GM19452 (cell line): ENCODE results near the gene PGM2.

Source experiments
- ATAC-seq: cut with Tn5 transposase; IDR thresholded peaks from one replicate; pipeline ENCODE4 v1.9.1; 2021; ENCODE audit not compliant: unreplicated experiment

PGM2 gene

DNA sequence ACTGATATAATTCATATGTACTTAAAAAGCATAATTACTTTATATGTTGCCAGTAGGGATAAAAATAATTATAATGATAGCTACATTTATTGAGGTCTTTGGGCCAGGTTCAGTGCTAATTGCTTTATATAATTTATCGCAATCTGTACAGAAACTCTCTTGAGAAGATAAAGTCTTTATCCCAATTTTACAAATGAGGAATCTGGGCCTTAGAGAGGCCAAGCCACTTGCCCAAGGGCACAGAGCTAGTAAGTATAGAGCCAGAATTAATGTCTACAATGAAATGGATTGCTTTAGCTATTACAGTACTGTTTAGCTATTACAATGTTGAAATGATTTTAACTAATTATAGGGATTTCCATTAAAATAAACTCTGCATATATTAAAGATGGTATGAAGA lies 33.8 kb downstream of the PGM2 start:
- ATAC-seq: no peak

DNA sequence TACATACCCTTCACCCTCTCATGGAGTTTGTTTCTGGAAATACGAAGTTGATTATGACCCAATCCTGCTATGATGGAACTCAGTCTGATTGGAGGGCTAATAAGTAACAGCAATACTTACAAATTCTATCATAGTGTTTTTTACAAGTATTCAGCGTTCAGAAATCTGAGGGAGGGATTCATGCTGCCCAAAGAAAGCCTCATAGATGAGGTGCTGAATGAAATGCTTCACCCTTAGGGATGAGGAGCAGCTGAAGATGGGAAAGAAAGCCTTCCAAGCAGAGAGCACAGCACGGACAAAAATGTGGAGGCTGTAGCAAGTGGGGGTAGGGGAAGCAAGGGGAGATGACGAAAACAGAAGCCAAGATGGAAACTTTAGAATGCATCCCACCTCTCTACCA lies 36.5 kb downstream of the PGM2 start:
- no peak for ATAC-seq

DNA sequence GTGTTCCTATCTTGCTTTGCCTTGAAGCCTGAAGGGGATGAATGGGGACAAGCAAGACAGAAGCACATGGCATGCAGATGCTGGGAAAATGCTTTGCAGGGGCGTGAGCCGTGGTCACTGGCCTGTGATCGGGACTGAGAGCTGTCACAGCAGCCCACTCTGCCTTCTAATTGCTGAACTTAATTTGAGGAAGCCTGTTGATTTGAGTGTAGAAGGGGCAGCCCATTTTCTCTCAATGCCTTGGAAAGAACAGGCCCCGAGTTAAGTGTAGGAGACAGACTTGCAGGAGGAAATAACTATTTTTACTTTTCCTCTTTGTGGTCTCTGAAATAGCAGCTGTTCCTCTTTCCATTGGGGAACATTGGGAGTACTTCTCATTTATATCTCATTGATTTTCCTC lies 38.3 kb downstream of the PGM2 start:
- no peak for ATAC-seq

DNA sequence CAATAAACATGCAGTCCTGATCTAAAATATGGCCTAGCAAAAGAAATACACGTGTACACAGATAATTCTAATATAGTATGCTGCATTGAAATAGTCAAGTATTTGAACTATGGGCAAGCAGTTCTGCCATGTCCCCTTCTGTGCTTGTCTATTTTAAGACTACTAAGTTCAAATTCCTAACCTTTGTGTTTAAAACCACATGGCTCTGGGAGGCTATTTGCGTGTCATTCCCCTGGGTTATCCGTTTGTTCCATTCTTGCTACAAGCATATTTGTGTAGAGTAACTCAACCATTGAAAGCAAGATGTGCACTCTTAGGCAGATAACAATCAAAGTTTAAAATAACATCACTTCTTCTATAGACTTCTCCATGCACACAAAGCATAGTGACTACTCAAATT lies 39.0 kb downstream of the PGM2 start:
- ATAC-seq: no peak

DNA sequence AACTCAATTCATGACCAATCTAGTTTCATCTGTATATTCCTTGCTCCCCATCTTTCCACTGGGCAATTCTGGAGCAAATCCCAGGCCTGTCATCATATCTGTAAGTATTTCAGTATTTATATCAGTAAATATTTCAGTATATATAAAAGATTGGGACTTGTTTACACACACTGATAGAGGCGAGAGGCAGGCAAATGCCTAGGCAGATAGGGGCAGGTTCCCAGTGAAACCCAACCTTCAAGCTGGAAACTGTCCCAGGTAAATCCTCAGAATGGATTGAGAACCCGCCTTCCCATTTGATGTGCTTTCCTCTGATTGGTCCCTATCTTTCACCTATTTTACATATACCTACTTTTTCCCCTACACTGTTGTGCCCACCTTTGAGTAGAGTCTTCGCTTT lies 40.6 kb downstream of the PGM2 start:
- ATAC-seq: no peak

DNA sequence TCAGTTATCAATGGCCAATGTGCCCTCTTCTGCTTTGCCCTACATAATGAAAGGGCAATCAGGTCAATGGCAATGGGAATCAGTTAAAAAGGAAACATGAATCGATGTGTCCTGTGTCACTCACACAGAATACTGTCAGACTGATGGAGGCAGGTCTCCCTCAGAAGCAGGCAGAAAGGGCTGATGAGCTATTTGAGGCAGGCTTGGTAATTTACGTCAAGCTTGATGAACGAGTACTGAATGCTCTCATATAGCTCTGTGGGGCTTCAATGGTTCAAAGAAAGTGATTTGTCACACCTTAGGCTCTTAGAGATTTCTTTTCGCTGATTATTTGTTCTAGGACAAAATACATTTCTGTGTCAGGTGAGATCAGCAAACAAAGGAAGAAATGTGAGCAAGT lies 41.8 kb downstream of the PGM2 start:
- ATAC-seq: no peak

DNA sequence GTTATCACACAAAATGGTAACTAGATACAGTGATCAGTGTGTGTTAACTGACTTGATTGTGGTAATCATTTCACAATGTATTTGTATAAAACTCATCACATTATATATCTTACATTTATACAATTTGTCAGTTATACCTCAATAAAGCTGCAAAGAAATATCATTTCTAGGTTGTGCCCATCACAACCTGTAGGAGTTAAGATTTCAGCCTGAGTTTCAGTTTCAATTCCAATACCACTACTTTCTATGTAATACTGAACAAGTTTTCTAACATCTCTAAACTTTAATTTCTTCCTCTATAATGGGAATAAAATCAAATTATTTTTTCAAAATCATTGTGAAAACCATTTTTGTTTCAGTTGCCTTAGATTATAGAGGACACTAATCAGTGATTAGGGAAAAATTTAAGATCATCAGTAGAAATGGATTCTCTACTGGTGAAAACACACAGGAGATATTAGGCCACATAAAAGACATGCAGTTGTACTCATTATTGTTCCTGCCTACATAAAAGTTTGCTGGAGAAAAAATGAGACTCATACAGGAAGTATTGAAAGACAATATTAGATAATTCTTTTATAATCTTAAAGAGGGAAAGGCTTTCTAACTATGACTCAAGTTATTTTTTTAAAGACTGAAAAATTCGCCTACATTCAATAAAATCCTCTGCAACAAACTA lies 46.0 kb downstream of the PGM2 start:
- ATAC-seq: no peak

DNA sequence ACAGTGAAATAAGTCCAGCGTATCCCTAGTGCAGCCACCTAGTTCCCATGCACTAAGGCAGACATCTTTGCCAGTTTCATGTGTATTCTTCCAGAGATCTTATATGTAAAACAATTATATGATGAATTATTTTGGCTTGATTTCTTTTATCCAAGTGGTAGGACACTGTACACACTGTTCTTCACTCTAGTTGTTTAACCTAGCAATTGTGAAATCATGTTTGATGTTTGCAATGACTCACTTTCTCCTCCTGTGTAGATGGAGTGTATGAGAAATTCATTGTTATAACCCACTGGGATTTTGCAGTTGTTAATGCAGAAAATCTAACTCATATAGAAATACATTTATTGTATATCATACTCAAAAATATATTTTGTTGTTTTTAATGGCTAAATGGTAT lies 46.9 kb downstream of the PGM2 start:
- ATAC-seq: no peak

DNA sequence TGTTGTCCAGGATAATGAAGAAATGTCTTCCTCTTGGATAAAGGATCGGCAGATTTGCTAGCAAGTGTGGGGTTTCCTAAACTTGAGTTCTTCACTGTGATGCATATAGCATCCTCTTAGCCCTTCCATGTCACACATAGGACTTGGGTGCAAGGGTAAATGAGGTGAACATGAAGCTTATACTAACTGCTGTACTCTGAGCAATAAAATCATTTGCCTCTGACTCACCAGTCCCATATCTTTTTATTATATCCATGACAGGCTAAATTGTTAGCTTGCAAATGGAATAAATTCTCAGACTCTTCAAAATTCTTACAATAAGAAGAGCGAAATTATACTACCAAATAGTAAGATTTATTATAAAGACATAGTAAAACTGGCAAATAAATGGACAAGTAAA lies 49.7 kb downstream of the PGM2 start:
- no peak for ATAC-seq

DNA sequence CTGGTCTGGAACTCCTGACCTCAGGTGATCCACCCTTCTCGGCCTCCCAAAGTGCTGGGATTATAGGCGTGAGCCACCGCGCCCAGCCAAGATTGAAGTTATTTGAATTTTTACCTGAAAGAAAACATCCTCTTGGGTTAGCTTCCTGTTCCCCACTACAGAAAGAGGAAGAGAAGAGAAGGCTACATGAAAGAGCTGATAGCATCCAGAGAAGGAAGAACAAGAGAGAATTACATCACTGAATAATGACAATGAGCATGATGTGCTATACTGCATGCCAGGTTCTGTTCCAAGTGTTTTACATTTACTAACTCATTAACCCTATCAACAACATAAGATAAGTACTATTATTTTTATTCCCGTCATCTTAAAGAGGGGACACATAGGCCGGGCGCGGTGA lies 52.9 kb downstream of the PGM2 start:
- ATAC-seq: no peak

DNA sequence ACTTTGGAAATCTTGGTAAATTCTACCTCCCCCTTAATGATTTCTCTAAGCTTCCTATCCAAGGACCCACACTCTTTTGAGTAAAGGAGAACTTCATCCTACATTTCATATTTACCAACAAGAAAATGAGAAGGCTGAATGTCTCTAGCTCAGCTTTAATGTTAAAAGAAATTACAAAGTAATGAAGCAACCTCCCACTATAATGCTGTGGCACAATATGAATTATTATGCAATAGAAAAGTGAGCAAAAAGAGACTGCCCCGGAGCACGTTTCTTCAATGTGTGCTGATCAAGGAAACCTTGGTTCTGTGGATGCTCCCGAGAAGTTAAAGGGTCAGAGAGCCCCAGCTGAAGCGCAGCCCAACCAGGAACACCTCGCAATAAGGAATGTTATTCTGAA lies 55.3 kb downstream of the PGM2 start:
- ATAC-seq: no peak

DNA sequence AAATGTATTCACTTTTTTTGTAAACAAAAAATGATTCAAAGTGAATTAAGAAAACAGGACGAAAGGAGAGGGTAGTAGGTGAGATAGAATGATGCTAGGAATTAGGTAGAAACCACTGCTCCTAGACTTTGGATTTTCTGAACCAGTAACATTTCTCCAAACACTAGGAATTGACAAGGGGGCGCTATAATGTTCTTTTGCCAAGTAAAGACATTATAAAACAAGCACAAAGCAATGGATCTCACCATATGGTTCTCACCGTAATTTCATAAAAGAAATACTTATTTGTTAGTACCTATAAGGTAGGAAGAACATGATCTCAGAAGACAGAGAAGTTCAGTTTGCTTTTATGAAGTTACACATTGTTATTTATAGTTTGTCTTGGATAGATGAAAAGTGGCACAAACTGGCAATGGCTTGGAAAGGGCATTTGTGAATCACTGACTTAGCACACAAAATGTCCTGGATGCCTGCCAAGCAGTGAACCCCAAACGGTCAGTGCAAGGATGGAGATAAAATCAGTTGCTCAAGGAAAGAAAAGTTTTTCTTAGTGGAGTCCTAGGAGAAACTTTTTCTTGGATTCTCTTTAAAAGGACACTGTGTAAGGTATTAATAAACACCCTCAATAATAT lies 56.3 kb downstream of the PGM2 start:
- ATAC-seq: no peak

DNA sequence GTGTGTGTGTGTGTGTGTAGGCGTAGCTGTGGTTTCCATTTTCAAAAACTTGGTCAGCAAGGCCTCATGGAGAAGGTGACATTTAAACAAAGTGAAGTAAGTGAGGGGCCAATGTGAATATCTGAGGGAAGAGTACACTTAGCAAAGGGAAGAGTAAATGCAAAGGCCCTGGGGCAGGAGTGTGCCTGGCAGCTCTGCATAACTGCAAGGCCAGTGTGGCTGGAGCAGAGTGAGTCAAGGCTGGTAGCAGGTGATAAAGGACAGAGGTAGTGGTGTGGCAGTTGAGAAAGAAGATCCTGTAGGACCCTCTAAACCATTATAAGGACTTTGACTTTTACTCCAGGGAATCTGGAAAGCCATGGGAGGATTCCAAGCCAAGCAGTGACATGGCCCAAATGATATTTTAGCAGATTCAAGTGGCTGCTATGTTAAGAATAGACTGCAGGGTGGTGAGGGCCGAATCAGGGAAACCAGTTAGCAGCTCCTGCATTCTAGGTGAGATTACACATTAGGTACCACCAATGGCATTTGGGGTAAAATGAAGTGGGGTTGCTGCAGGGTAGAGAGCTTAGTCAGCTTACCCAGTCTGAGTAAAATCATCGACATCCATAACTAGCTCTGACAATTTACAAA lies 58.5 kb downstream of the PGM2 start:
- ATAC-seq: no peak

DNA sequence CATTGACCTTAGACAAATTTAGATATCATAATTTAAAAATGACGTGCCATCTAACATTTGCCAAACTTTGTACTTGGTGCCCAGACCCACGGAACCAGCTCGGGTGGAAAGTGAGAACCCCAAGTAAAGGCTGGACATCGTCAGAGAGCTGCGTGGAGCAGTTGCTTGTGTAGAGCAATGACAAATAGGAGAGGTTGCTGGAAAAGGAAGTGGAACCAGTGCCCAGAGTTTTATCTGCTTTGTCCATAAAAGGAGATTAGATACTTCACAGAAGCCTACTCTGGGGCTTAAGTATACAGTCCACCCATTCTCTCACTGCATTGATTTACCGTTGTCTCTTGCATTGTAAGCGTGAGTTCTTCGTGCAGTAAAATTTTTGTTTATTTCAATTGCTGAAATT lies 59.0 kb downstream of the PGM2 start:
- ATAC-seq: no peak

DNA sequence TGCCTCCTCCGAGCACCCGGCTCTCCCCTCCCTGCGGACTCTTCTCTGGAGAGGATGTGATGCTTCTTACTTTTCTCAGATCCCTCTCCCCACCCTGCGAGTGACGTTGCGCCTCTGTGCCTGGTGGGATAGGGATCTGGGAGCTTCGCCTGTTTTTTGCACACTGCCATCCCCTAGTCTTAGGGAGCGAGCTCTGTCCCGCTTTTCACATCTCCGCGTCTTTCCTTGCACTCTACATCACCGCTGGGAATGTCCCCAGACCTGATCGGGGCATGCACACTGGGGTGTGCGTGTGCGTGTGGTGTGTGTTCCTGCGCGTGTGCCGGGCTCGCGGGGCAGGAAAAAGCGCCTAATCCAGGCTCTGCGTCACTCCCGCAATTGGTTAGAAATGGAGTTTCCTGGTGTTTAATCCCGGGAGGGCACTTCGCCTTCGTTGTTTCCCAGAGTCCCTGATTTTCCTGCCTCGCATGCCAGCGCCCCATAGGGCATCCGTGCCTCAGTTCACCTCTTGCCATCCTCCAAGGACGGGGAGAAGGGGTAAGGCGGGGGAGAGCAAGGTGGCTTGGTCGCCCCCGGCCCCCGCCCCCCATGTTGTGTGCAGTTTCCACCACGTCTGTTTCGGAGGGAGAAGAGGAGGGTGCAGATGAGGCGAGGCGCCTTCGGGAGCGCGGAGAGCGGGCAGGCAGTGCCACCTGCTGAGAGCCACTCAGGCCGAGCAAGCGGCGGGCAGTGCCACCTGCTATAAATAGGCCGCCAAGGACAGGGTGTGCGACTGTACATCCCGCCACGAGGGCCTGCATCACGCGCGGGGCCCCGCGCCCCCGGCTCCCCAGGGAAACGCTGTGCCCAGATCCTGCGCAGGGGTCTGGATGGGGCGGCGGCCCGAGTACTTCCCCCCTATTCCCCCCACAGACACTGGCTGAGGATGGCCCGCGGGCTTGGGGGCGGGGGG lies 63.6 kb downstream of the PGM2 start:
- peak; percentile 1 for ATAC-seq

DNA sequence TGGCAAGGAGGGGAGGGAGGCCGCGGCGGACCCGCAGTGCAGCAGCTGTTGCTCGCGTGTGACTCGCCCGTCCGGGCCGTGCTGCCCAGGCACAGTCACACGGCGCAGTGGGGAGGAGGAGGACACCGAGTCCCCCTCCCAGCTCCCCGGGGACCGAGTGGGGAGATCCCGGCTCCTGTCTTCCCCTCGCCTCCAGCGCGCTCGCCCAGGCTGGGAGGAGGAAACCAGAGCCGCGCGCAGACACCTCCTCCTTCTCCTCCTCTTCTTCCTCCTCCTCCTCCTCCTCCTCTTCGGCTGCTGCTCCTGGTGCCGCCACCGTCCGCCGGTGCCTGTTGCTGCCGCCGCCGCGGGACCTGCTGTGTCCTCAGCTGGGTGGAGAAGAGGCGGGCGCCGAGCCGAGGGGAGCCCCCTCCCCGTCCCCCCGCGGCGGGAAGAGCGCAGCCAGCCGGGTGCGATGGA lies 64.3 kb downstream of the PGM2 start, which contains the start of gene TBC1D1:
TBC1D1 (plus strand) TSS at position 284 of the 459 bp plus-strand sequence. CDS start 11,012 bp downstream, outside the sequence.
- ATAC-seq: no peak

DNA sequence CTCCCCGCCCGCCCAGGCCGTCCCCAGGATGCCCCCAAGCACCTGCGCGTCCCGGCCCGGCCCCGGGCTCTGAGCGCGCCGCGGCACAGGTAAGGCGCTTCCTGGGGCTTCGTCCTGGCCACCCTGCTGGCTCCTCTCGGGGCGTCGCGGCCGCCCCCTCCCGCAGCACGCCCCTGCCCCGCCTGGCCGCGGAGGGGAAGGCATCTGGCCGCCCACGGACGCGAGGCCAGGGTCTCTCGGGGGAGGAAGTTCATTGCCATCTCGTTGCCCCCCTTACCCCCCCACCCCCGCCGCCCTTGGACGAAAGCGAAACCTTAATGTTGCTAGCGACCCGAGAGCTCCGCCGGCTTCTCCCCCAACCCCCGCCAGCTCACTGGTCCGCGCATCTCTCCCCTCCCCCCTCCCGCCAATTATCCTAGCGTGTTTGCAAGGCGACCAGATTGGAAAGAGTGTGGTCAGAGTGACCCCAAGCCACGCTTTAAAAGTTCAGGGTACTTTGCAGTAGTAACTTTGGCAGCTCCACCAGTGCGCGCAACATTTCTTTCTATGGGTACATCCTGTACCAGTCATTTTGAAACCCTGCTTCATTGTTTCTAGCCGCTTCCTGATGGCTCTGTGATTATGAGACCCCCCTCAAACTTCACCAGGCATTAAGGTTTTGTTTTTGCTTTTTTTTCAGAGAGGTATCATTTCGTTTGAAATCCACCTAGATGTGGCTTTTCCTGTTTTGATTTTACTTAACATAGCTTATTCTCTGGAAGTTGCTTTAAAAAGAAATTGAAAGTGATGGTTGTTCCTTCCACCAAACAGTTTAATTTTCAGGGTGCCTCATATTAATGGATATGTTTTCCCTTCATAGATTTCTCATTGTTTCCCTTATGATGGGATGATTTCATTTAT lies 65.0 kb downstream of the PGM2 start:
- ATAC-seq: peak; percentile 60

DNA sequence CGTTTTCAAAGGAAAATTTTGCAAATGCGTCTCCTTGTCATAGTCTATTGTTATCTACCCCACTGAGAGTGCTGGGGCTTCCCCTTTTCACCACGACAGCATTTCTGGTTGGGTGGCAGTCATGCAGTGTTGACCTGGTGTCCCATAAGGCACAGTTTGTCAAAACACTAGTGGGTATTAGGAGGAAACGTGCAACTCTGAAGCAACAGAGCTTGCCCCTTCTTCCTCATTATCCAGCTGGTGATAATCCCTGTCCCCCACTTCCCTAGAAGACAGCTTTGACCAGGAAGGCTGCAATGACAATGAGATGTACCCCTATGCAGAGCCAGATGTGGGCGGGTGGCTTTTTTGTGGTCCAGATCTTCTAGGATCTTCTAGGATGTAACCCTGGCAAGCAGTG lies 66.2 kb downstream of the PGM2 start:
- ATAC-seq: peak; percentile 44

DNA sequence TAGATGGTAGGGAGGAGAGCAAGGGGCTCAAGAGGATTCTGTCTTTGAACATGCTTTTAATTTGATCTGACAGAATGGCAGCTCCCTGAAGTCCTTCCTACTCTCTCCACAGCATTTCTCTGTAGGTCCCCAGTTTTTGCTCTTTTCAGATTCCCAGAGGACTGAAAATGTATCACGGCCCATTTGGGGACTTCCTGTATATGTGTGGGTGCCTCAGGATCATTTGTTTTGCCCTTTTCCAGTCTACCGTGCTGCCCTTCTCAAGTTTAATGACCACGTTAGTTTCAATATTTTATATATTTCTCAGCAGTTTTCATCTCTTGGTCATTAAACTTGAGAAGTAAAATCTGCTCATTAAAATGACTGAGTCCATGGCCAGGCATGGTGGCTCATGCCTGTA lies 66.7 kb downstream of the PGM2 start:
- ATAC-seq: no peak

DNA sequence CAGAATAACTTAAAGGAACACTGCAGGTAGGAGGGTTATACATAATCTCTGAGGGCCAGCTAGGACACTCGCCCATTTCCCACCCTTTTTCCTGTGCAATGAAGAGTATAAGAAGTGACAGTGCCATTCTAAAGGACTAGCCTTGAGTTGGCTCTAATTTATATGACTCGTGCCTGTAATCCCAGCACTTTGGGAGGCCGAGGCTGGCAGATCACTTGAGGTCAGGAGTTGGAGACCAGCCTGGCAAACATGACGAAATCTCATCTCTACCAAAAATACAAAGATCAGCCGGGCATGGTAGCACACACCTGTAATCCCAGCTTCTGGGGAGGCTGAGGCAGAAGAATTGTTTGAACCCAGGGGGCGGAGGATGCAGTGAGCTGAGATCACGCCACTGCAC lies 68.8 kb downstream of the PGM2 start:
- no peak for ATAC-seq
